ENCODE data around the gene UBASH3A.
"Not testable (repeated sequence)": the region's sequence is repeated elsewhere in the genome, so short reads cannot be mapped to it uniquely, and the experiment has no call there.

The UBASH3A gene

DNA sequence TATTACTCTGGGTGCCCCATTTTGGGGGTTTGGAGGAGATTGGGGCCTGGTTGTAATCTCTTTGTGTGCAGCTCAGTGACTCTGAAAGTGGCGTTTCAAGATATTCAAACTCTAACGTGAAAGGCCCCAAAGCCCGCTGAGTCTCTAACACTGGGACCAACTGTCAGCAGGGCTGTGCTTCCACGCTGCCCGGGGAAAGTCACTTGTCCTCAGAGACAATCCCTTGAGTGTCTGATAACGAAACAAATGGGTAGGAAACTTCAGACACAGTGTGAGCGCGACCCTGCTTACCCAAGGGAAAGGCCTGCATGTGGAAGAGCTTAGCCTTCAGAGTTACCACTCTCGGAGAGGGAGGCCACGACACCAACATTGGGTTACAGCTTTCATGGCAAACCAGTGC, 837 bp downstream of the UBASH3A start:
- no peaks in the 10 kb centered on the region for H3K9me3 Mint-ChIP-seq
- peaks cover 9% of the 10 kb centered on the region for H3K27me3 Mint-ChIP-seq (ENCODE audit: low read depth, poor library complexity)
- no peak for DNase-seq
- no peak overlapping the region for H3K4me3 Mint-ChIP-seq
- H3K4me1 Mint-ChIP-seq: peaks cover 19% of the 10 kb centered on the region
- TF ChIP-seq, protein P1, sequence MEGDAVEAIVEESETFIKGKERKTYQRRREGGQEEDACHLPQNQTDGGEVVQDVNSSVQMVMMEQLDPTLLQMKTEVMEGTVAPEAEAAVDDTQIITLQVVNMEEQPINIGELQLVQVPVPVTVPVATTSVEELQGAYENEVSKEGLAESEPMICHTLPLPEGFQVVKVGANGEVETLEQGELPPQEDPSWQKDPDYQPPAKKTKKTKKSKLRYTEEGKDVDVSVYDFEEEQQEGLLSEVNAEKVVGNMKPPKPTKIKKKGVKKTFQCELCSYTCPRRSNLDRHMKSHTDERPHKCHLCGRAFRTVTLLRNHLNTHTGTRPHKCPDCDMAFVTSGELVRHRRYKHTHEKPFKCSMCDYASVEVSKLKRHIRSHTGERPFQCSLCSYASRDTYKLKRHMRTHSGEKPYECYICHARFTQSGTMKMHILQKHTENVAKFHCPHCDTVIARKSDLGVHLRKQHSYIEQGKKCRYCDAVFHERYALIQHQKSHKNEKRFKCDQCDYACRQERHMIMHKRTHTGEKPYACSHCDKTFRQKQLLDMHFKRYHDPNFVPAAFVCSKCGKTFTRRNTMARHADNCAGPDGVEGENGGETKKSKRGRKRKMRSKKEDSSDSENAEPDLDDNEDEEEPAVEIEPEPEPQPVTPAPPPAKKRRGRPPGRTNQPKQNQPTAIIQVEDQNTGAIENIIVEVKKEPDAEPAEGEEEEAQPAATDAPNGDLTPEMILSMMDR (IDR thresholded peaks at IDR 0.05): no peak
- no peak overlapping the region for H3K27ac Mint-ChIP-seq
- H3K36me3 Mint-ChIP-seq (ENCODE audit: low read depth): no peaks in the 10 kb centered on the region

GRCh38 chr21:42405064-42406013, 1.6 kb downstream of the UBASH3A start:
- H3K36me3 Mint-ChIP-seq (ENCODE audit: low read depth): no peaks in the 10 kb centered on the region
- no peak for DNase-seq
- peaks cover 13% of the 10 kb centered on the region for H3K27me3 Mint-ChIP-seq (ENCODE audit: low read depth, poor library complexity)
- no peak overlapping the region for H3K27ac Mint-ChIP-seq
- no peak overlapping the region for H3K4me3 Mint-ChIP-seq
- peaks cover 17% of the 10 kb centered on the region for H3K4me1 Mint-ChIP-seq
- TF ChIP-seq, protein P1 (IDR thresholded peaks at IDR 0.05): no peak
- no peaks in the 10 kb centered on the region for H3K9me3 Mint-ChIP-seq

DNA sequence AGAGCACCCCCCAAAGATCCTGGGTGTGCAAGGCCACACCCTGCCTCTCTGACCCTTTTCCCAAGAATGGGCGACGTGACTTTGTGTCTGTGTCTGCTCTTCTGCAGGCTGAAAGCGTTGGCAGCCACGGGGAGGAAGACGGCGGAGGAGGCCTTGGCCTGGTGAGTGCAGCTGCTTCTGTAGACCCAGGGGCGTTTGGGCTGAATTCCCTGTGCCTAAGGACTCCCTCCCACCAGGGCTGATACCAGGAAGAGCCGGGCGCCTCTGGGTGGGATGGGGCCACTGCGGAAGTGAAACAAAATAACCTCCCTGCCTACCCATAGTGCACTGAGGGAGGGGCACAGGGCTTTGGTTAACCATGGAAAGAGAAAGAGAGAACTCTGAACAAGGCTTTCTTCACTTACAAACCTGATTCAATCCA, 2.5 kb downstream of the UBASH3A start:
- H3K4me1 Mint-ChIP-seq: peaks cover 14% of the 10 kb centered on the region
- H3K9me3 Mint-ChIP-seq: no peaks in the 10 kb centered on the region
- H3K4me3 Mint-ChIP-seq: no peak overlapping the region
- TF ChIP-seq, protein P1 (IDR thresholded peaks at IDR 0.05): no peak
- DNase-seq: no peak
- no peaks in the 10 kb centered on the region for H3K36me3 Mint-ChIP-seq (ENCODE audit: low read depth)
- H3K27ac Mint-ChIP-seq: no peak overlapping the region
- H3K27me3 Mint-ChIP-seq (ENCODE audit: low read depth, poor library complexity): peaks cover 13% of the 10 kb centered on the region

- Mint-ChIP-seq H3K9me3 (no peaks in the 10 kb centered on the region), H3K27me3 (ENCODE audit: low read depth, poor library complexity) (peaks cover 11% of the 10 kb centered on the region), H3K4me1 (peaks cover 14% of the 10 kb centered on the region), H3K36me3 (ENCODE audit: low read depth) (no peaks in the 10 kb centered on the region), H3K4me3 (no peak overlapping the region), H3K27ac (no peak overlapping the region)
- TF ChIP-seq, protein P1 (IDR thresholded peaks at IDR 0.05): no peak
- no peak for DNase-seq
Observed at GRCh38 chr21:42406866-42407265, 3.2 kb downstream of the UBASH3A start.

DNA sequence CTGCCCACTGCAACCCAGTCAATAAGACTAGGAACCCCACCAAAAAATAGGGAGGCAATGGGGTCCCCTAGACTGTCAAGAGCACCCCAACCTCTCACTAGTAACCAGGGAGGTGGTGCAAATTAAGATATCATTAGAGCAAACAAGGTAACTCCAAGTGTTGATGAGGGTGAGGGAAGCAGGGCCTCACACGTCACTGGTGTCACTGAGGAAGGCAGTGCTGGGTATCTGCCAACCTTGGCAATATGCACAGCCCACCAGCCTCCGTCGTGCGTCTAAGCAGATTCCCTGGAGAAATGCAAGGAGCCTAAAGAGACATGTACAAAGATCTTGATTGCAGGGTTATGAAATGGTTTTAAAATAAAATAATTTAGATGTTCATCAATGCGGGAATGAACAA, 3.8 kb downstream of the UBASH3A start:
- Mint-ChIP-seq H3K36me3 (ENCODE audit: low read depth) (no peaks in the 10 kb centered on the region), H3K27ac (no peak overlapping the region), H3K4me3 (no peak overlapping the region), H3K27me3 (ENCODE audit: low read depth, poor library complexity) (peaks cover 7% of the 10 kb centered on the region), H3K4me1 (peaks cover 14% of the 10 kb centered on the region), H3K9me3 (no peaks in the 10 kb centered on the region)
- DNase-seq: no peak
- TF ChIP-seq, protein P1 (IDR thresholded peaks at IDR 0.05): no peak

- H3K36me3 Mint-ChIP-seq (ENCODE audit: low read depth); H3K27ac Mint-ChIP-seq; DNase-seq; H3K4me1 Mint-ChIP-seq; H3K9me3 Mint-ChIP-seq; H3K4me3 Mint-ChIP-seq: not testable (repeated sequence)
- H3K27me3 Mint-ChIP-seq (ENCODE audit: low read depth, poor library complexity): peaks cover 11% of the 10 kb centered on the region
Observed at GRCh38 chr21:42408718-42409117, 5.0 kb downstream of the UBASH3A start.

Measured in nephron progenitor cell (in vitro differentiated cells).